NCI-H2029 treated with DMSO at 0.1 percent for 48 hours (cell line): Measurements from ENCODE around the gene BDNF.
"Not testable (repeated sequence)": the region's sequence is repeated elsewhere in the genome, so short reads cannot be mapped to it uniquely, and the experiment has no call there.

Experiments used
- DNase-seq: peaks from one replicate; lab custom pipeline; 2025; lab: John Stamatoyannopoulos, UW

BDNF gene

DNA sequence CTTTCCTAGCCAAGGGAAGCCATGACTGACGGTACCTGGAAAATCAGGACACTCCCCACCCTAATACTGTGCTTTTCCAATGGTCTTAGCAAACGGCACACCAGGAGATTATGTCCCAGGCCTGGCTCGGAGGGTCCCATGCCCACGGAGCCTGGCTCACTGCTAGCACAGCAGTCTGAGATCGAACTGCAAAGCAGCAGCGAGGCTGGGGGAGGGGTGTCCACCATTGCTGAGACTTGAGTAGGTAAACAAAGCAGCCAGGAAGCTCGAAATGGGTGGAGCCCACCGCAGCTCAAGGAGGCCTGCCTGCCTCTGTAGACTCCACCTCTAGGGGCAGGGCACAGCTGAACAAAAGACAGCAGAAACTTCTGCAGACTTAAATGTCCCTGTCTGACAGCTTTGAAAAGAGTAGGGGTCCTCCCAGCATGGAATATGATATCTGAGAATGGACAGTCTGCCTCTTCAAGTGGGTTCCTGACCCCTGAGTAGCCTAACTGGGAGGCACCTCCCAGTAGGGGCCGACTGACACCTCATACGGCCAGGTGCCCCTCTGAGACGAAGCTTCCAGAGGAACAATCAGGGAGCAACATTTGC is 34.6 kb downstream of the BDNF start:
- not testable (repeated sequence) for DNase-seq

DNA sequence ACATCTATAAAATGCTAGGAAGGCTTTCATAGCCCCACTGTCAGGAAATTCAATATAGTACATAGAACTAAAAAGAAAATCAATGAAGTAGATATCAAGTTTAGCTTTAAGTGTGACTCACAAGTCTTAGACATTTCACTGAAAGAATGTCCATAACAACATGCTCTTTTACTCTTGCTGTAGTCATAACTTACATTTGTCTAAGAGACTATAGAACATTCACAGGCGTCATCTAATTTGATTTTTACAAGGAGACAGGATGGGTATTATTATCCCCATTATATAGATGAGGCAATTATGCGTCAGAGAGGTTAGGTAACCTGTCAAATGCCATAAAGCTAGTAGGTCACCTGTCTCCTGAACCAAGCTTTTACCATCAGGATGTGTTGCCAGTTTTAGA is 36.9 kb downstream of the BDNF start:
- DNase-seq = no peak

GRCh38 chr11:27660171-27660570 is 40.1 kb downstream of the BDNF start:
- DNase-seq = no peak

GRCh38 chr11:27658535-27659236 is 41.6 kb downstream of the BDNF start:
- DNase-seq = no peak

- DNase-seq = no peak
Measured at GRCh38 chr11:27656806-27657483, 43.3 kb downstream of the BDNF start.

- no peak for DNase-seq
Measured at GRCh38 chr11:27656320-27656719, 43.9 kb downstream of the BDNF start.

DNA sequence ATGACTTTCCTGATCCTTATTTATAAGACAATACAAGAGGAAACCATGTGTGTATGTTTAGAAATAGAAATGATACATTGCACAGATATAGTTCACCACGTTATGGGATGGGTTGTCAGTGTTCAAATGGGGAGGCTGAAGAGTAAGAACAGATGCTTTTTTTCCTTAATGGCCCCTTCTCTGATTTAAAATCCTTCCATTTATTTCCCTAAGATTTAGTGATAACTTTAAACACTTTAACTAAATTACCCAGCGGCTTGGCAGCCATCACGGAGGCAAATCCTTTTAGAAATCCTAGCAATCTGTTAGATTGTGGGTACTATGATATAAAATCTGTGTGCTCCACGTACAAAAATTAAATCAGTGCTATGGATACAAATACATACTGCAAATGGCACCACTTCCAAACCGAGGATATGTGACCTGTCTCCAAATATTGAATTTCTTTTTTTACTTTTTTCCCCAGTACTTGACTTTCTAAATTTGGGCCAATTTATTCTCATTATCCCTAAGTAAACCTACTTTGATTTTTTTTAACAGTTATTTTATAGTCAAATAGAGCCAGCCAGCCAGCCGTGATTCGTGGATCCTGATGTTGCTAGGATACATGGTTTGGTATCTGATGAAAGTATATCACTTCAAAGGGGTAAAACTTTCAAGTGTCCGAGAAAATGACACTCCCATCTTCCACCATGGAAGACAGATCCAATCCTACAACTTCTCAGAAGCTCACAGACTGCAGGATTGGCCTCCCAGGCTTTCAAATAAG is 46.1 kb downstream of the BDNF start:
- DNase-seq = no peak

- DNase-seq = no peak
Measured at GRCh38 chr11:27651711-27652110, 48.5 kb downstream of the BDNF start.

GRCh38 chr11:27650988-27651387 is 49.3 kb downstream of the BDNF start:
- no peak for DNase-seq

DNA sequence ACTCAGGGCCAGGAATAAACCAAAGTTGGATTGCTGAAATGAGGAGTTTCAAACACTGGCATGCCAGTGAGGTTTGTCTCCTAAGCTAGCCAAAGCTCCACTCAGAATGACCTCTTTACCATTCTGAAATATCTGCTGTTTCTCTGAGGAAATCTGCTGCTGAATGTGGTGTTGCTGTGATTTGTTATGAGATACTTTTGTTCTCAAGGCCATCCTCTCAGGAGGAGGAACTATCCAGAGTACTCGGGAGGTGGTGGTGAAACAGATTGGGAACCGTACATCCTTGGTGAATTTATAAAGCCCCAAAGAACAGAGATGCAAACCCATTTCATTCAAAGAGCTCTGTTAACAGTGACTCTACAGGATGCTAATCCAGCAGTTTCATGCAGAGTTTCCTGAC is 50.5 kb downstream of the BDNF start:
- DNase-seq = no peak

GRCh38 chr11:27648840-27649239 is 51.4 kb downstream of the BDNF start:
- no peak for DNase-seq

DNA sequence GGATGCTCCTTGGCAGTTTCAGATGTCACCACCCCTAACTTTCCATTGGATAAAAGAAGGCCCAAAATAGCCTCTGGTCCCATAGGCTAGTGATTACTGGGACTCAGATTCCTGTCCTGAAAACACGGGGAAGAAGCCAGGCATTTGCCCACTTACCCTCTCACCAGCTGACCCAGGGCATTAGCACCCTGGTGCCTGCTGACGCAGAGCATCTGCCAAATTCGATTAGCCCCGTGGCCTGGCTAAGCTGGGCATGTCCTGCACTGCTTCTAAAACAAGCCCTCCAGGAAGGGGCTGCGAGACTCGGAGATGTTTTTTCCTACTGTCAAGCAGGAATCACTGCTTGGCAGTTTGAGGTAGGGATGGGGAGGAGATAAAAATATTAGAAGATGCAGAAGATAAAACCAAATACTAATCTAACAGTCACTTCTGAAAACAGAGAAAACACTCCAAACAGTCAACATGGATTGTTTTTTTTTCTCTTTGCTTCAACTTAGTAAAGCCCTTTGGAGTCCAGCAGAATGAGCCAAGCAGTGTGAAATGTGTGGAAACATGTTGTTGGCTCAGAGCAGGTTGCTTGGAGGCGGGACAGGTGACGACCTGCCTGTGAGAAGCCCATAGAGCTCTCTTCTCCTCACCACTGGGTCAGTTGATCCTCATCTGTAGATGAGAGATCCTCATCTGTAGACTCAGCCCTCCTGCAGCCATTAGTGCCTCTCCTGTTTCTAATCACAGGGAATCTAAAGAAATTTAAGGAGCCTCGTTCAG is 54.0 kb downstream of the BDNF start:
- no peak for DNase-seq

DNA sequence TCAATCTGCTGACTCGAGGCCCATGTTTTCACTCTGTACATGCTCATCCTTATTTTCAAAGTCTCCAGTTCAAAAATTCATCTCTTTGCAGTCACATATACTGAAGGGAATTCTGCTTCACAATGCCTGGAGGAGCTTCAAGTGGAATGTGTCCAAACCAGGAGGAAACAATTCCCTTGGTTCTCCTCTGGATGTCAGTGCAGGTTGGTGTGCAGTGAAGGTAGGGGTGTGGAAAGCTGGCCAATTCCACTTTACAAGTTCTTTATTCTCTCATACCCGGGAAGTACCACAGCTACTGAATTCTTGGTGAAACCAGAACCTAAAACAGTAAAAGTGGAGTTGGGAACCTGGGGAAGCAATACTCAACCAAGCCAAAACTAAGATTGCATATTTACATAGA is 57.3 kb downstream of the BDNF start:
- no peak for DNase-seq

DNA sequence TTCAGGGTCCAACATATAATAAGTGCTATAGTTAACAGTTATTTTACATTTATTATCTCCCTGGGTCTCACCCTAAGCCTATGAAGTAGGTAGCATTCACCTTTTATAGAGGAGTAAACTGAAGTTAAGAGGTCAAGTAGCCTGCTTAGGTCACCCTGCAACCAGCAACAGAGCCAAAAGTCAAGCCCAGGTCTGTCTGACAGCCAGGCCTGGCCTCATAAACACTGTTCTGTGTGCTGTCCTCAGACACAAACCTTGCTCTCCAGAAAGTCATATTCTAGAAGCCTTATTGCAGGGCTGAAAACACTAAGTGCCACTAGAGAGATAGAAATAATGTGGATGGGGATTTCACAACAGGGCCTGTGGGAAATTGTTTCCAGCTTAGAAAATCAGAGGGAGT is 59.3 kb downstream of the BDNF start:
- no peak for DNase-seq

- DNase-seq = no peak
Measured at GRCh38 chr11:27635567-27636037, 64.7 kb downstream of the BDNF start.

GRCh38 chr11:27634776-27635175 is 65.5 kb downstream of the BDNF start:
- not testable (repeated sequence) for DNase-seq

- not testable (repeated sequence) for DNase-seq
Measured at GRCh38 chr11:27634282-27634681, 66.0 kb downstream of the BDNF start.

- not testable (repeated sequence) for DNase-seq
Measured at GRCh38 chr11:27629023-27629422, 71.2 kb downstream of the BDNF start.

- DNase-seq = no peak
Measured at GRCh38 chr11:27627979-27628378, 72.3 kb downstream of the BDNF start.

DNA sequence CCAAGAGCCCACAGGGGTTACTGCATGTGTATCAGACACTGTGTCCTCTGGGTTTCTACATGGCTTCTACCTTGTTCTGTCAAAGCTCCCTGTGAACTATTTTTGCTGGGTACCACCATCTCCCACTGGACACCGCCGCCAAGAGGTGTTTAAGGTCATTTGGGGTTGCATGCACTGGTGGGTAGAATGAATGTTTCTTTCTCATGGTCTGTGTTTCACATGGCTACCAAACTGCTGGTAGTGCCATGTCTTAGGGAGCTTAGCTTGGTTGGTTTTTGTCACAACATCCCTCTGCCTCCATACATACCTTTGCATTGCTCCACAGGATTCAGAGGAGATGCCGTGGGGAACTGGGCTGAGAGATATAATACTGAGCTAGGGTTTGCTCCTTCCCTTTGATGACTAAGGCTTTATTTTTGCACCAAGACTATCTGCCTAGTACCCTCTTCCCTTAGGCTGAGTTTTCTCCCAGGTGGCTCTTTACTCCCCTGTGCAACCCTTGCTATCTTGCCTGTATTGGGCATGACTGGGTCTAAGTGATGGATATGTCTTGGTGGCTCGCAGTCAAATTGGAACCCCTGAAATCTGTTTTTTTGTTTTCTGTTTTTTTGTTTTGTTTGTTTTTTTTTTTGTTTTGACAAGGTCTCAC is 73.2 kb downstream of the BDNF start:
- no peak for DNase-seq

GRCh38 chr11:27626269-27626937 is 73.9 kb downstream of the BDNF start:
- DNase-seq = no peak
